Measurements from ENCODE around the gene TMPRSS9. TPM values are rescaled to one million over a fixed set of nuclear protein-coding genes. Genes with fewer than 3 reads are reported as not detected.
A peak's percentile ranks its signal among the peaks of the same experiment; 100 is the strongest.
"Not testable (repeated sequence)": the region's sequence is repeated elsewhere in the genome, so short reads cannot be mapped to it uniquely, and the experiment has no call there.

Gene TMPRSS9
- total RNA-seq, 3 donors from 2014 or later: not detected

GRCh38 chr19:2457394-2458037 is 97.5 kb downstream of the TMPRSS9 start:
- H3K4me1 Mint-ChIP-seq (ENCODE audit: low read depth): peaks cover 20% of the 10 kb centered on the region
- ATAC-seq: no peak
- H3K36me3 Mint-ChIP-seq (ENCODE audit: insufficient read depth): no peaks in the 10 kb centered on the region

DNA sequence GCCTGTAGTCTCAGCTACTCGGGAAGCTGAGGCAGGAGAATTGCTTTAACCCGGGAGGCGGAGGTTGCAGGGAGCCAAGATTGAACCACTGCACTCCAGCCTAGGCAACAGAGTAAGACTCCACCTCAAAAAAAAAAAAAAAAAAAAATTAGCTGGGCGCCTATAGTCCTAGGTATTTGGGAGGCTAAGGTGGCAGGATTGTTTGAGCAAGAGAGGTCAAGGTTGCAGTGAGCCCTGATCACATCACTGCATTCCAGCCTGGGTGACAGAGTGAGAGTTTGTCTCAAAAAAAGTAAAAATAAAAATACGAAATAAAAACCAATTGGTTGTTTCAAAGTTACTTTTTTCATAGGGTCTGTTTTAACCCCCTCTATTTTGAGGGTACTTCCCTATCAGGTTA is 98.0 kb downstream of the TMPRSS9 start:
- Mint-ChIP-seq H3K9me3 (no peaks in the 10 kb centered on the region), H3K27me3 (ENCODE audit: low read depth) (no peaks in the 10 kb centered on the region), H3K36me3 (ENCODE audit: insufficient read depth) (no peaks in the 10 kb centered on the region), H3K4me3 (no peak overlapping the region), H3K4me1 (ENCODE audit: low read depth) (peaks cover 20% of the 10 kb centered on the region)
- no peak for DNase-seq
- ATAC-seq: no peak

More at GRCh38 chr19:2457394-2458037, 97.5 kb downstream of the TMPRSS9 start:
- Mint-ChIP-seq H3K27me3 (ENCODE audit: low read depth) (no peaks in the 10 kb centered on the region), H3K4me3 (peak overlapping the region; percentile 85), H3K9me3 (no peaks in the 10 kb centered on the region)
- no peak for DNase-seq

DNA sequence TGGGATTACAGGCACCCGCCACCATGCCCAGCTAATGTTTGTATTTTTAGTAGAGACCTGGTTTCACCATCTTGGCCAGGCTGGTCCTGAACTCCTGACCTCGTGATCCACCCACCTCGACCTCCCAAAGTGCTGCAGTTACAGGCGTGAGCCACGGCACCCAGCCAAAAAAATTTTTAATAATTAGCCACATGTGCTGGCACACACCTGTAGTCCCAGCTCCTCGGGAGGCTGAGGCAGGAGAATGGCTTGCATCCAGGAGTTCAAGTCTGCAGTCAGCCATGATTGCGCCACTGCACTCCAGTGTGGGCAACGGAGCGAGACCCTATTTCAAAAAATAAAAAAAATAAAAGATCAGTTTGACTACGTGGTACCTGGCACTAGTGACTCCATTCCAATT is 98.7 kb downstream of the TMPRSS9 start:
- not testable (repeated sequence) for DNase-seq; H3K4me3 Mint-ChIP-seq; H3K36me3 Mint-ChIP-seq (ENCODE audit: insufficient read depth); ATAC-seq; H3K27me3 Mint-ChIP-seq (ENCODE audit: low read depth); H3K9me3 Mint-ChIP-seq
- H3K4me1 Mint-ChIP-seq (ENCODE audit: low read depth): peaks cover 20% of the 10 kb centered on the region

- Mint-ChIP-seq H3K27me3 (ENCODE audit: low read depth) (no peaks in the 10 kb centered on the region), H3K9me3 (no peaks in the 10 kb centered on the region), H3K4me3 (peak overlapping the region; percentile 31), H3K4me1 (ENCODE audit: low read depth) (peaks cover 12% of the 10 kb centered on the region), H3K36me3 (ENCODE audit: insufficient read depth) (no peaks in the 10 kb centered on the region)
- ATAC-seq (no peak), DNase-seq (no peak)
Measured at GRCh38 chr19:2460245-2460644, 100.2 kb downstream of the TMPRSS9 start.

- Mint-ChIP-seq H3K27me3 (ENCODE audit: low read depth) (no peaks in the 10 kb centered on the region), H3K36me3 (ENCODE audit: insufficient read depth) (no peaks in the 10 kb centered on the region), H3K4me3 (peak overlapping the region; percentile 79), H3K9me3 (no peaks in the 10 kb centered on the region), H3K4me1 (ENCODE audit: low read depth) (peaks cover 7% of the 10 kb centered on the region)
- ATAC-seq: peak; percentile 83
- peak; percentile 62 for DNase-seq
Measured at GRCh38 chr19:2461751-2462634, 101.9 kb downstream of the TMPRSS9 start.

- peaks cover 5% of the 10 kb centered on the region for H3K4me1 Mint-ChIP-seq (ENCODE audit: low read depth)
- H3K27me3 Mint-ChIP-seq (ENCODE audit: low read depth): no peaks in the 10 kb centered on the region
- no peaks in the 10 kb centered on the region for H3K9me3 Mint-ChIP-seq
- H3K4me3 Mint-ChIP-seq: no peak overlapping the region
- DNase-seq: no peak
- no peaks in the 10 kb centered on the region for H3K36me3 Mint-ChIP-seq (ENCODE audit: insufficient read depth)
- ATAC-seq: no peak
Measured at GRCh38 chr19:2462635-2463421, 102.8 kb downstream of the TMPRSS9 start.

DNA sequence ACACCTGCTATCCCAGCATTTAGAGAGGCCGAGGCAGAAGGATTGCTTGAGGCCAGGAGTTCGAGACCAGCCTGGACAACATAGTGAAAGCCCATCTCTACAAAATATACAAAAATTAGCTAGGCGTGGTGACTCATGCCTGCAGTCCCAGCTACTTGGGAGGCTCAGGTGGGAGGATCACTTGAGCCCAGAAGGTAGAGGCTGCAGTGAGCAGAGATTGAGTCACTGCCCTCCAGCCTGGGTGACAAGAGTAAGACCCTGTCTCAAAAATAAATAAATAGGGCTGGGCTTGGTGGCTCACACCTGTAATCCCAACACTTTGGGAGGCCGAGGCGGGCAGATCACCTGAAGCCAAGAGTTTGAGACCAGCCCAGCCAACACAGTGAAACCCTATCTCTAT is 103.6 kb downstream of the TMPRSS9 start:
- not testable (repeated sequence) for H3K27me3 Mint-ChIP-seq (ENCODE audit: low read depth); ATAC-seq; H3K4me1 Mint-ChIP-seq (ENCODE audit: low read depth); H3K36me3 Mint-ChIP-seq (ENCODE audit: insufficient read depth); H3K9me3 Mint-ChIP-seq; DNase-seq
- H3K4me3 Mint-ChIP-seq: peak overlapping the region; percentile 35

DNA sequence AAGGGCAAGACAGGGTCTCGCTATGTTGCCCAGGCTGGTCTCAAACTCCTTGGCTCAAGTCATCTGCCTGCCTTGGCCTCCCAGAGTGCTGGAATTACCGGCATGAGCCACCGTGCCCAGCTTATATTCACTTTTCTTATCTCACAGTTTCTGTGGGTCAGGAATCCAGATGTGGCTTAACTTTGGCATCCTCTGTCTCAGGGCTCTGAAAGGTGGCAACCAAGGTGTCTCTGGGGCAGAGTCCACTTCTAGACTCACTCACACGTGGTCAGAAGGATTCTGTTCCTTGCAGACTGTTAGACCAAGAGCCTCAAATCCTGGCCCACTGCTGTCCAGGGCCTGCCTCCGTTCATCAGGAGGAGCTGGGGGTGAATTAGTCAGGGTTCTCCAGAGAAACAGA is 104.3 kb downstream of the TMPRSS9 start:
- H3K4me3 Mint-ChIP-seq: no peak overlapping the region
- H3K9me3 Mint-ChIP-seq: no peaks in the 10 kb centered on the region
- no peak for ATAC-seq
- H3K36me3 Mint-ChIP-seq (ENCODE audit: insufficient read depth): no peaks in the 10 kb centered on the region
- H3K27me3 Mint-ChIP-seq (ENCODE audit: low read depth): no peaks in the 10 kb centered on the region
- H3K4me1 Mint-ChIP-seq (ENCODE audit: low read depth): peaks cover 6% of the 10 kb centered on the region
- no peak for DNase-seq

DNA sequence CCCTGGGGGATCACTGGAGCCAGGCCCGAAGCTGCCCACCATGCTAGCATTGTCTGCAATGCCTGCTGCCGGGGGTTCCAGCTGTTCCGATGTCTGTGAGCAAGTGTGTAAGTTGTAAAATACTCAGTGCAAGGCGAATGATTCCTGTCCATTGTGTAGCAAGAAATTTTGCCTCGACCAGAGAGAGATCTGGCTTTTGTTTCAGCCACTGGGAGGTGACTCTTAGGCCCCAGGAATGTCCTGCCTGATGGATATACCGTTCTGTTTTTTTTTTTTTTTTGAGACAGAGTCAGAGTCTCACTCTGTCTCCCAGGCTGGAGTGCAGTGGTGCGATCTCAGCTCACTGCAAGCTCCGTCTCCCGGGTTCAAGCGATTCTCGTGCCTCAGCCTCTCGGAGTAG is 108.5 kb downstream of the TMPRSS9 start:
- no peaks in the 10 kb centered on the region for H3K9me3 Mint-ChIP-seq
- no peaks in the 10 kb centered on the region for H3K36me3 Mint-ChIP-seq (ENCODE audit: insufficient read depth)
- no peaks in the 10 kb centered on the region for H3K27me3 Mint-ChIP-seq (ENCODE audit: low read depth)
- peaks cover 7% of the 10 kb centered on the region for H3K4me1 Mint-ChIP-seq (ENCODE audit: low read depth)
- ATAC-seq: no peak
- no peak for DNase-seq
- no peak overlapping the region for H3K4me3 Mint-ChIP-seq

DNA sequence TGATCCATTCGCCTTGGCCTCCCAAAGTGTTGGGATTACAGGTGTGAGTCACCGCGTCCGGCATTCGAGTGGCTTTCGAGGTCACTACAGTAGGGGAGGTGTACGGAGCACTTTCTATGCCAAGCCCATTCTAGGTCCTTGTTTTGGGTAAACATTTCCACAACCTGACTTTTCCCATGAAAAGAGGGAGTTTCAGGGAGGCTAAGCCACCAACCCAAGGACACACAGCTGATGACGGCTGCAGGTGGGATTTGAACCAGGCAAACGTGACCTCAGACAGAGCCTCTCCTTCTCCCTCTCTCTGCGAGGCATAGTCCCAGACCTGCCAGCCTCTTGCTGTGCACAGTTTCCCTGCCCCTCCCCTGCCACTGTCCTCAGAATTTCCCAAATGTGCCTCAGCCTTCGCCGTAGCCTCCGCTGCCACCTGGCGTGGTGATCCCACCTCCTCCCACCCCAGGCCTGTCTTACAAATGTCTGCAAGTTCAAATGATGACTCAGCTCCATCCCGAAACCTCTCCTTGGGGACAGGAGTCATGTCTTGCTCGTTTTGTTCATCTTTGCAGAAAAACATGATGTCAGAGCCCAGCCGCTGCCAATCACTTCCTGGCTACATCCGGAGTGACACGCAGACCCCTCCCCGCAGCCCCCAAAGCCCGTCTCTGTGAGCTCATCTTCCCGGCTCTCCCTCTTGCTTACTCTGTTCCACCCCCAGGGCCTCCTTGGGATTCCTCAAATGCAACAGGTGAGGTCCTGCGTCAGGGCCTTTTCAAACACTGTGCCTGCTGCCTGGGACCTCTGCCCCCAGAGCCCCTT is 109.2 kb downstream of the TMPRSS9 start:
- ATAC-seq (peak; percentile 83 to 87), DNase-seq (no peak)
- Mint-ChIP-seq H3K4me1 (ENCODE audit: low read depth) (peaks cover 7% of the 10 kb centered on the region), H3K9me3 (no peaks in the 10 kb centered on the region), H3K27me3 (ENCODE audit: low read depth) (no peaks in the 10 kb centered on the region), H3K4me3 (no peak overlapping the region), H3K36me3 (ENCODE audit: insufficient read depth) (no peaks in the 10 kb centered on the region)

DNA sequence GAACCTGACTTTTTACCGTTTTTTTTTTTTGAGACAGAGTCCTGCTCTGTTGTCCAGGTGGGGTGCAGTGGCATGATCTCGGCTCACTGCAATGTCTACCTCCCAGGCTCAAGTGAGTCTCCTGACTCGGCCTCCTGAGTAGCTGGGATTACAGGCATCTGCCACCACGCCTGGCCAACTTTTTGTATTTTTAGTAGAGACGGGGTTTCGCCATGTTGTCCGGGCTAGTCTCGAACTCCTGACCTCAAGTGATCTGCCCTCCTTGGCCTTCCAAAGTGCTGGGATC is 109.8 kb downstream of the TMPRSS9 start:
- H3K27me3 Mint-ChIP-seq (ENCODE audit: low read depth); H3K4me1 Mint-ChIP-seq (ENCODE audit: low read depth); H3K36me3 Mint-ChIP-seq (ENCODE audit: insufficient read depth); H3K9me3 Mint-ChIP-seq; ATAC-seq; H3K4me3 Mint-ChIP-seq; DNase-seq: not testable (repeated sequence)

- peak; percentile 49 to 55 for ATAC-seq
- peak overlapping the region; percentile 96 for H3K4me3 Mint-ChIP-seq
- peaks cover 16% of the 10 kb centered on the region for H3K36me3 Mint-ChIP-seq (ENCODE audit: insufficient read depth)
Measured at GRCh38 chr19:2474232-2475017, 114.4 kb downstream of the TMPRSS9 start.

GRCh38 chr19:2475018-2475701 is 115.1 kb downstream of the TMPRSS9 start:
- H3K27me3 Mint-ChIP-seq (ENCODE audit: low read depth): no peaks in the 10 kb centered on the region
- peak overlapping the region; percentile 96 for H3K4me3 Mint-ChIP-seq
- H3K4me1 Mint-ChIP-seq (ENCODE audit: low read depth): peaks cover 17% of the 10 kb centered on the region
- peaks cover 16% of the 10 kb centered on the region for H3K36me3 Mint-ChIP-seq (ENCODE audit: insufficient read depth)
- DNase-seq: peak; percentile 53
- peak; percentile 26 to 31 for ATAC-seq
- no peaks in the 10 kb centered on the region for H3K9me3 Mint-ChIP-seq

More at GRCh38 chr19:2474232-2475017, 114.4 kb downstream of the TMPRSS9 start:
- Mint-ChIP-seq H3K4me1 (ENCODE audit: low read depth) (peaks cover 21% of the 10 kb centered on the region), H3K9me3 (no peaks in the 10 kb centered on the region), H3K27me3 (ENCODE audit: low read depth) (no peaks in the 10 kb centered on the region)
- DNase-seq: peak; percentile 93

Measured in activated T-cell treated with anti-CD3 and anti-CD28 coated beads, Interleukin-2, amount 50 U/mL, for 4 hours (primary cell).